Activated CD8-positive, alpha-beta T cell treated with anti-CD3 and anti-CD28 coated beads, Interleukin-2, amount 10 ng/mL, durations not matched to agents 7 days and 5 days (primary cell): ENCODE results near the gene QRFP. TPM values are rescaled to one million over a fixed set of nuclear protein-coding genes. Genes with fewer than 3 reads are reported as not detected.
A peak's percentile ranks its signal among the peaks of the same experiment; 100 is the strongest.

Experiments used
- ATAC-seq: fragments of 150-1000 bp; cut with Tn5 transposase; one replicate; pipeline ENCODE4 v1.10.0; 2021; ENCODE audit warnings: moderate library complexity
- CTCF ChIA-PET: fragments of 350-600 bp; sonication (Branson Sonifier 250); formaldehyde crosslinking; loops from one replicate; lab custom pipeline; 2021; ENCODE audit warnings: antibody characterized with exemption; lab: Charles Lee
- POLR2A ChIA-PET: fragments of 350-600 bp; sonication (Branson Sonifier 250); formaldehyde crosslinking; loops from one replicate; lab custom pipeline; 2021; ENCODE audit warnings: antibody characterized with exemption; lab: Charles Lee
- DNase-seq: peaks from one replicate; pipeline ENCODE4 v3.0.0-alpha.2; 2020
- H3K27ac Mint-ChIP-seq: one replicate; pipeline ENCODE4 v1.8.0; 2021; ENCODE audit warnings: mild to moderate bottlenecking, mixed read lengths
- H3K27me3 Mint-ChIP-seq: one replicate; pipeline ENCODE4 v1.8.0; 2021; ENCODE audit warnings: low read depth, mixed read lengths
- H3K36me3 Mint-ChIP-seq: one replicate; pipeline ENCODE4 v1.8.0; 2021; ENCODE audit warnings: low read depth, mixed read lengths
- H3K4me1 Mint-ChIP-seq: one replicate; pipeline ENCODE4 v1.8.0; 2021; ENCODE audit warnings: low read depth, mixed read lengths
- H3K4me3 Mint-ChIP-seq: one replicate; pipeline ENCODE4 v1.8.0; 2021; ENCODE audit warnings: mild to moderate bottlenecking, mixed read lengths
- H3K9me3 Mint-ChIP-seq: one replicate; pipeline ENCODE4 v1.8.0; 2022; ENCODE audit warnings: mixed read lengths; ENCODE audit not compliant: insufficient read depth
- total RNA-seq, 2 experiments: library from RNA; stranded (reverse); gene quantifications; one replicate each; pipeline ENCODE4 v1.2.3, GENCODE V29; 2021

The QRFP gene, protein sequence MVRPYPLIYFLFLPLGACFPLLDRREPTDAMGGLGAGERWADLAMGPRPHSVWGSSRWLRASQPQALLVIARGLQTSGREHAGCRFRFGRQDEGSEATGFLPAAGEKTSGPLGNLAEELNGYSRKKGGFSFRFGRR
- total RNA-seq, result not detected

DNA sequence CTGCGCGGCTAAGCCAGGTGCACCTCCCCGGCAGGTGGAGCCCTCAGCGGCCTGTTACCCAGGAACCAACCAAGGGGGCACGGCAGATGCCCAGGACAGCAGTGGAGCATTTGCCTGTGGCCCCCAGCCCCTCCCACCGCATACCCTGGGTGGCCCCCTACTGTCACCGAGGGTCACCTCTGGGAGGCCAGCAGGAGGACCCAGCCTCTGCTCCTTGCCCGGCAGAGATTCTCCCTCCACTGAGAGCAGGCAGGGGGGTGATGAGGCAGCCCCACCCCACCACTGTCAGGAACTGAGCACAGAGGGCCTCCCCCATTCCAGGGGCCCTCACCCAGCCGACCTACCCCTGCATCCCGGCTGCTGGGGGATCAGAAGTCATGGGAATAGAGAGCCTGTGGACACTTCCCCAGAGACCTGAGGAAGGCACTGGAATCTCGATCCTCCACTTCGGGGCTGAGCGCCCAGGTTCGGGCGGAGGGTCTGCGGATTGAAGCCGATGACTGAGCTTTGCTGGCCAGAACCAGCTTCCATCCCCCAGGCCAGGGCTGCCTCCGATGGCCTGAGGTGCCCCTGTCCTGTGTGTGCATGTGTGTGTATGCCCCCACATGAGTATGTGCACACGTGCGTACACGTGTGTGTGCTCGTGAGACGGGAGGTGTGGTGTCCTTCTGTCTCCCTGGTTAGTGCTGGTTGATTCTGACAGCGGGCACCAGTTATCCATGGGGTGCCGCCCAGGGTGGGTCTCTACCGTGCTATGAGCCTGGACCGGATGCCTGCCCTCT, at the start of gene QRFP:
Gene QRFP (minus strand): TSS at position 580 of the 782 bp plus-strand sequence. CDS start 2,974 bp downstream, outside the sequence.
- H3K36me3 Mint-ChIP-seq, result no peaks in the 10 kb centered on the region
- peaks cover 2% of the 10 kb centered on the region for H3K27me3 Mint-ChIP-seq
- no peak for DNase-seq
- H3K27ac Mint-ChIP-seq, result no peak within 1 kb of the TSS
- no peak for ATAC-seq
- CTCF ChIA-PET, result no interaction called here
- no peak within 1 kb of the TSS for H3K4me3 Mint-ChIP-seq
- H3K4me1 Mint-ChIP-seq, result no peaks in the 10 kb centered on the region
- POLR2A ChIA-PET, result no interaction called here
- H3K9me3 Mint-ChIP-seq, result no peaks in the 10 kb centered on the region

DNA sequence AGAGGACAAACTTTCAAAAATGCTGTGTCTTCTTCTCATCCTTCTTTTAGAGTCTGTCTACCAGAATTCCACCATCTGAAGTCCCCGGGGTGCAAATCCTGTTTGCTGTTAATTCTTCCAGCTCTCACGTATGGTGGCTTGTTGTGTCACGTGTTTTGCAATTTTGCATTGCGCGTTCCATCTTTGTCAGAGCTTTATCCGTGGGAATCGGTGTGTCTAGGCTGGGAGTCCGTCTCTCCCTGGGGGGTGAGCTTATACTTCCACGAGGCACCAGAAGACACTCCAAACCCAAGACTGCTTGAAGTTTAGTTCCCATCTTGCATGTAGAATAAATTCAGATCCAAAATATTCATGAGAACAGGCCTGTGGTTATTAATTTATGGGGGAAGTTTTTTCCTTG, 48.6 kb upstream of the QRFP start:
- ChIA-PET CTCF (no interaction called here), POLR2A (no interaction called here)
- no peak overlapping the region for H3K27ac Mint-ChIP-seq
- peaks cover 4% of the 10 kb centered on the region for H3K9me3 Mint-ChIP-seq
- DNase-seq (no peak), ATAC-seq (no peak)
- no peak overlapping the region for H3K4me3 Mint-ChIP-seq
- no peaks in the 10 kb centered on the region for H3K36me3 Mint-ChIP-seq
- H3K27me3 Mint-ChIP-seq, result peaks cover 23% of the 10 kb centered on the region
- H3K4me1 Mint-ChIP-seq, result peaks cover 8% of the 10 kb centered on the region

DNA sequence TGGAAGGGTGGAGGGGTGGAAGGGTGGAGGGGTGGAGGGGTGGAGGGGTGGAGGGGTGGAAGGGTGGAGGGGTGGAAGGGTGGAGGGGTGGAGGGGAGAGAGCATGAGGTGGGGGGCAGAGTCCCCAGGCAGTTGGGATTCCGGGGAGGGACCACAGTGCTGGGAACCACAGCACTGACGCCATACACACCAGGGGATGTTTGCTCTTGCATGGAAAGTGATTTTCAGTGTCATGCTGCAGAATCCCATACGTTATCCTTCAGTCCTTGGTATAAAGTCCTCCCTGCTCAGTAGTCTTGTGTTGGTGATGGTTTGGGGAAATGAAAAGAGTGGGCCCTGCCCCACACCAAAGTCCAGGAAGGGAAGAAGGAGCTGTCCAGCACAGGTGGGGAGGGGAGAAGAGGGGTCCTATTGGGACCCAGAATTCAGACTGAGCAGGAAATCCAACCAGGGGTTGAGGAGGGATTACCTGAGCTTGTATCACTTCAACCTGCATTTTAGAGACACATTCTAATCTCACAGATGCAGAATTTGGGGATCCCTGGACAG, 48.0 kb upstream of the QRFP start:
- H3K9me3 Mint-ChIP-seq, result no peaks in the 10 kb centered on the region
- ATAC-seq (no peak), DNase-seq (no peak)
- H3K27ac Mint-ChIP-seq, result no peak overlapping the region
- H3K36me3 Mint-ChIP-seq, result no peaks in the 10 kb centered on the region
- H3K27me3 Mint-ChIP-seq, result peaks cover 25% of the 10 kb centered on the region
- CTCF ChIA-PET, result no interaction called here
- peaks cover 8% of the 10 kb centered on the region for H3K4me1 Mint-ChIP-seq
- POLR2A ChIA-PET, result no interaction called here
- H3K4me3 Mint-ChIP-seq, result no peak overlapping the region

DNA sequence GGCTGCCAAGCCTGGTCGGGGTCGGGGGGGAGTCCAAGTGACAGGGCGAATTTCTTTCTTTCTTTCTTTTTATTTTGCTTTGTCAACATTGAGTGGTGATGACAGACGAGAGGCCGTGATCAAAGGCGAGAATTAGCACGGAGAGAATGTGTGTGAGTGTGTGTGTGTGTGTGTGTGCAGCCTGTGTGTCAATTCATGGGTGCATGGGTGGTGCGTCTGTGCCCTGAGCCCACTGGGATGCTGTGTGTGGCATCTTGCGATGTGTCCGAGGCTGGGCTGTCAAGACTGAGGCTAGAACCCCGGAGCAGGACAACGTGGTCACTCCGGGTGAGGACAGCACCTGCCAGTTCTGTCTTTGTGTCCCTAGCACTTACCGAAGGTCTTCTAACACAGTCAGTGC, 47.2 kb upstream of the QRFP start:
- ChIA-PET POLR2A (no interaction called here), CTCF (interaction anchor here (0.7 kb wide), 1 partner anchor 77 kb away, joined by 3 read pairs; no protein-coding TSS in a partner anchor)
- no peak for DNase-seq
- no peak overlapping the region for H3K4me3 Mint-ChIP-seq
- no peaks in the 10 kb centered on the region for H3K36me3 Mint-ChIP-seq
- H3K4me1 Mint-ChIP-seq, result peaks cover 9% of the 10 kb centered on the region
- H3K27ac Mint-ChIP-seq, result no peak overlapping the region
- ATAC-seq, result no peak
- H3K27me3 Mint-ChIP-seq, result peaks cover 27% of the 10 kb centered on the region
- no peaks in the 10 kb centered on the region for H3K9me3 Mint-ChIP-seq

DNA sequence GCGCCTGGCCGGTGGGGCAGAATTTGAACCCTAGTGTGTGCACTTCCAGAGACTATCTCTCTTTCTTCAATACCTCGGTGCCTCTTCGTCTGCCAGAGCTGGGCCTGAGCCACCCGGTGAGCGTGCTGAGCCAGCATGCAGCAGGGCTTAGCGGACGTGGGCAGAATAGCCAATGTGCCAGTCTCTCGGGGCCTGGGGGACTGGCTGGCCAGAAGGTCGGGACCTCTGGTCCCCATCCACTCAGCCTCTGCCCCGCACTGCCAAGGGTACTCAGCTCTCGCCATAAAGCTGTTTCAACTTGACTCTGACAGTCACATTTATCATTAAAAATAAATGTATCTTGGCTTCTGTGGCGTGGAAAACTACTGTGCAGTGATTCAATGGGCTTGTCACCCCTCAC, 46.6 kb upstream of the QRFP start:
- Mint-ChIP-seq H3K4me3 (no peak overlapping the region), H3K27me3 (peaks cover 28% of the 10 kb centered on the region), H3K27ac (no peak overlapping the region), H3K4me1 (peaks cover 10% of the 10 kb centered on the region), H3K9me3 (no peaks in the 10 kb centered on the region), H3K36me3 (no peaks in the 10 kb centered on the region)
- ATAC-seq (no peak), DNase-seq (no peak)
- POLR2A ChIA-PET, result interaction anchor here (0.6 kb wide), 1 partner anchor 386 kb away, joined by 3 read pairs; no protein-coding TSS in a partner anchor
- CTCF ChIA-PET, result interaction anchor here (0.7 to 1.7 kb wide), 4 partner anchors 76 to 242 kb away, joined by 3 to 4 read pairs (median 3); no protein-coding TSS in a partner anchor

DNA sequence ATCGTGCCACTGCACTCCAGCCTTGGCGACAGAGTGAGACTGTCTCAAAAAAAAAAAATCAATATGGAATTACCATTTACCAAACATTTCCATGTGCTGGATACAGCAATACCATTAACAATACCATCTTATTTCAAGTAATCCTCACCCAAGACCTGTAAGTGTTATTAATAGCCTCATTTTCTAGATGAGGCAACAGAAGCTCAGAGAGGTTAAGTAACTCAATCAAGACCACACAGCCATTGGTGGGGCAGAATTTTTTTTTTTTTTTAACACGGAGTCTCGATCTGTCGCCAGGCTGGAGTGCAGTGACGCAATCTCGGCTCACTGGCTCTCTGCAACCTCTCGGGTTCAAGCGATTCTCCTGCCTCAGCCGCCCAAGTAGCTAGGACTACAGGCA, 46.1 kb upstream of the QRFP start:
- ChIA-PET CTCF (interaction anchor here (0.6 to 1.7 kb wide), 4 partner anchors 77 to 1825 kb away, joined by 3 to 4 read pairs (median 3); no protein-coding TSS in a partner anchor), POLR2A (no interaction called here)
- Mint-ChIP-seq H3K27ac (no peak overlapping the region), H3K27me3 (peaks cover 31% of the 10 kb centered on the region), H3K4me3 (no peak overlapping the region), H3K9me3 (no peaks in the 10 kb centered on the region), H3K36me3 (no peaks in the 10 kb centered on the region), H3K4me1 (peaks cover 12% of the 10 kb centered on the region)
- ATAC-seq (no peak), DNase-seq (no peak)

DNA sequence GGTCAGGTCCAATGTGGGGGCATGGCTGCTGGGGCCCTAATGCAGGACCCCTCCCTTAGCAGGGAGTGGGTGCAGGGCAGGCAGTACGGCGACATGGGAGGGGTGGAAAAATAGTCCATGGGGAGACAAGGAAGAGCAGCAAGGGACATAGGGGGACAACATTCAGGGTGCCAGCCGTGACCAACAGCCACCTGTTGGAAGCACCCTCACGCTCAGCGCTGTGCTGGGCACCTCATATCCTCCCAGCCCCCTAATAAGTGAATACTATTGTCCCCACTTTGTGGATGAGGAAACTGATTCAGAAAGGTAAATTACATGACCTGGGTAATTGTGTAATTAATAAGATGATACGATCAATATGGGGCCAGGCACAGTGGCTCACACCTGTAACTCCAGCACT, 45.5 kb upstream of the QRFP start:
- H3K4me1 Mint-ChIP-seq, result peaks cover 12% of the 10 kb centered on the region
- ATAC-seq (no peak), DNase-seq (no peak)
- peaks cover 36% of the 10 kb centered on the region for H3K27me3 Mint-ChIP-seq
- no peak overlapping the region for H3K27ac Mint-ChIP-seq
- H3K36me3 Mint-ChIP-seq, result no peaks in the 10 kb centered on the region
- H3K4me3 Mint-ChIP-seq, result no peak overlapping the region
- ChIA-PET CTCF (interaction anchor here (0.6 to 1.7 kb wide), 2 partner anchors 76 to 1826 kb away, joined by 3 read pairs; no protein-coding TSS in a partner anchor), POLR2A (no interaction called here)
- no peaks in the 10 kb centered on the region for H3K9me3 Mint-ChIP-seq

DNA sequence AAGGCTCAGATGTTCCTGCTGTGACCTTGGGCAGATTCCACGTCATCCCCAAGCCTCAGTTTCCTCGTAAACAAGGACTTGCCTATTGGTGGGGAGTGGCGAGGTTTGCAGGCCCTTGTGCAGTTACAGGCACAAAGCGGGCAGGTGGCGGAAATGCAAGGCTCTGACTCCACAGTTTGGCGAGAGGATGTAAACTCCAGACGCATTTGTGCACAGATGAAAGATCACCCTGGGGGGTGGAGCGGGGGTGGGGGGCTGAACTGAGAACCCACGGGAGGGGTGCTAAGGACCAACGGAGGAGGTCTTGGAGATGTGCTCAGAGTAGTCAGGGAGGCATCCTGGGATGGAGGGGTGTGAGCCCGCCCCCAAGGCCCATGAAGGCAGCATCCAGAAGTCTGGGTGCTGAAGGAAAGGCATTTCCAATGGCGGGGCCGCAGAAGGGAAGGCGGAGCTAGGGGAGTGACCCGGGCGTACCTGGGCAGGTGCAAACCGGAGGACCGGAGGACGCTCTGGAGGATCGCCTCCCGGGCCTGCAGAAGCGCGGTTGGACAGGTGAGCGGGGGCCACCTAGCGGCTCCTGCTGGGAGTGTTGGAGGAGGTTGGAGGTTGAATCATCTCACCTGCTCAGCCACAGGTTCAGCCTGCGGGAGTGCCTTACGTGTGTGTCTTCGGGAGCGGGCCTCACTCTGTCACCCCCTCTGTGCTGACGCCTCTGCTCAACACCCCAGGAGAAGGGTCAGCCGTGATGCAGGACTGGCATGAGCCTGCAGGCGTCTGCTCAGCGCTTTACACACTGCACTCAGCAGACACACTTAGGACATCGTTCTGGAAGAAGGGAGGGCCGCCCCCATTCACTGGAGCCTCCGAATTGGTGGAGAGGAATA, 44.3 kb upstream of the QRFP start:
- Mint-ChIP-seq H3K27me3 (peaks cover 41% of the 10 kb centered on the region), H3K4me3 (no peak overlapping the region), H3K4me1 (peaks cover 12% of the 10 kb centered on the region), H3K27ac (no peak overlapping the region), H3K9me3 (no peaks in the 10 kb centered on the region), H3K36me3 (no peaks in the 10 kb centered on the region)
- ATAC-seq (peak; percentile 82), DNase-seq (peak; percentile 80)
- CTCF ChIA-PET, result no interaction called here
- POLR2A ChIA-PET, result no interaction called here

DNA sequence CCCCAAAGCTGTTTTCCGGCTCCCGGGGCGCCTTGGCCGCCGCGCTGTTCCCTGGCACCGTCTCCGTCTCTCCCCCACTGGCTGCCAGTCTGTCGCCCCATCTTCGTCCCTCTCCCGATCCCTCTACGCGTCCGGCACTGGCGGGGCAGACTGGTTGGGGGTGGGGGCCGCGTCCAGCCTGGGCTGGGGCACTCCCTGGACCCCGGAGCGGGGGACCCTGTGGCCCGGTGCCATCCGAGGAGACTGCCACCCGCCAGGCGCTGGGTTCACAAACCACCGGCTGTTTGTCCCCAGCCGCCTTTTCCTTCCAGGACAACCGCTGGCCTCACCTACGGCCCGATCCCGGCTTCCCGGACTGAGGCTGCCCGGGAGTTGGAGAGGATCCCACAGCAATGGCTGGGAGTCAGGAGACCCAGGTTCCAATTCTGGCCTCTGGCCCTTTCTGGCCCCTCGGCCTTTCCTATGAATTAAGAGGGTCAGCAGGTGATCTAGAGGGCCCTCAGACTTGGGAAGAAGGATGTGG, 43.5 kb upstream of the QRFP start:
- Mint-ChIP-seq H3K27ac (no peak overlapping the region), H3K27me3 (peaks cover 45% of the 10 kb centered on the region), H3K36me3 (no peaks in the 10 kb centered on the region), H3K9me3 (no peaks in the 10 kb centered on the region), H3K4me3 (no peak overlapping the region), H3K4me1 (peaks cover 12% of the 10 kb centered on the region)
- DNase-seq (no peak), ATAC-seq (no peak)
- CTCF ChIA-PET, result interaction anchor here (0.9 kb wide), 1 partner anchor 239 kb away, joined by 4 read pairs; no protein-coding TSS in a partner anchor
- POLR2A ChIA-PET, result no interaction called here

DNA sequence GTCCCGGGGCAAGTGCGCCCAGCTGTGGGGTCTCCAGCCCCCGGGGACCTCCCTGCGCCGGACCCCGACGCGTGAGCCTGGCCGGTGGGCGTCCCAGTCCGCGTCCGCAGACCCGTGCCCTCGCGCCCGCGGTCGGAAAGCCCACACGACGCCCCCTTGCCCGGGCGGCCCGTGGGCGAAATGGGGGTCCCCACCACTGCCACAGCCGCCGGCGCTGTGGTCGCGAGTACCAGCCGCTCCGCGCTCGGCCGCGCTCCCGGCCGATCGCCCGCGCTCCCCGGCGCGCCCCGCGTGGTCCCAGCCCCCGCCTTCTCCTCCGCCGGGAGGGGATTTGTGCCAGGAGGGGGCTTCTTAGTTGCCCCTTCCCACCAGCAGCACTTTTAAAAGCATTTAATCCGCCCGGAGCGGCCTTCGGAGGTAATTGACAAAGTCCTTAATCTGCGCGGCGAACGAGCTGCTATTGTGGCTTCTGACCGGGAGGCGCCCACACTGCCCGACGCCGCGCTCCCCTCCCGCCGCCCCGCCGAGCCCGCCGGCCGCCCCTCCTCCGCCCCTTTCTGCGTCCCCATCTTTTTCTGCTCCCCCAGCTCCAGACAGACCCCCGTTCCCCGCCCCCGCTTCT, 42.9 kb upstream of the QRFP start:
- Mint-ChIP-seq H3K27me3 (peaks cover 46% of the 10 kb centered on the region), H3K9me3 (no peaks in the 10 kb centered on the region), H3K4me3 (no peak overlapping the region), H3K4me1 (peaks cover 12% of the 10 kb centered on the region), H3K36me3 (no peaks in the 10 kb centered on the region), H3K27ac (no peak overlapping the region)
- DNase-seq (no peak), ATAC-seq (no peak)
- ChIA-PET CTCF (interaction anchor here (0.9 kb wide), 1 partner anchor 238 kb away, joined by 4 read pairs; no protein-coding TSS in a partner anchor), POLR2A (no interaction called here)
